ENCODE data around the gene GPR161.
A peak's percentile ranks its signal among the peaks of the same experiment; 100 is the strongest.

Gene GPR161

DNA sequence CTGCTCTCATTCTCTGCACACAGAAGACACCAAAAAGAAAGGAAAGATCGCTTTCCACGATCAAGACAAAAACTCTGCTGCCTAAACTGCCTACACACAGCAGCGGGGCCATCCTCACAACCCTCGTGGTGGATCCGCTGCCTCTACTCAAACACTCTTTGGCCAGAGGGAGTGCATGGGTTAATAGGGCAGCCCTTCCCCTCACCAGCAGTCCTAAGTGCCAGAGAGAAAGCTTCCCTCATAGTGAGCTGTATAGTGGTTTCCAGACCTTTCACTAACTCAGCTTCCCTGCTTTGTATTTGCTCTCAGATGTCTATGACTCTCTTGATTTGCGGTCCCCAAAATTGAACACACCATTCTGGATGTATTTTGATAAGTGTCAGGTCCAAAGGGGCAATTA, 30.9 kb downstream of the GPR161 start:
- no peak for DNase-seq

DNA sequence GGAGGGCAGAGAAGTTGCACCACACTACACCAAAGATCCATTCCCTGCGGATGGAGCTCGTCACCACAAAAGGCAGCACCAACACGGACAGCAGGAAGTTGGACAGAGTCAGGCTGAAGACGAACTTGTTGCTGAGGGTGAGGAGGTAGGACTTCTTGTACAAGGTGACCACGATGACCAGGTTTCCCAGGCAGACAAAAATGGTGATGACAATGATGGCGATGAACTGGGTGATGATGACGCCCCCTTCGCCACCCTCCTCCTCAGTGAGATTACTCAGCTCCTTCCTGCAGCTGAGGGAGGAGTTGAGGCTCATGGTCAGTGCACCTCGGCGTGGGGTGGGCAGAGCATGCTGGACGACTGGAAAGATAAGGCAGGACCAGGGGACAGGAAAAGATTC, 32.2 kb downstream of the GPR161 start:
- DNase-seq: no peak

DNA sequence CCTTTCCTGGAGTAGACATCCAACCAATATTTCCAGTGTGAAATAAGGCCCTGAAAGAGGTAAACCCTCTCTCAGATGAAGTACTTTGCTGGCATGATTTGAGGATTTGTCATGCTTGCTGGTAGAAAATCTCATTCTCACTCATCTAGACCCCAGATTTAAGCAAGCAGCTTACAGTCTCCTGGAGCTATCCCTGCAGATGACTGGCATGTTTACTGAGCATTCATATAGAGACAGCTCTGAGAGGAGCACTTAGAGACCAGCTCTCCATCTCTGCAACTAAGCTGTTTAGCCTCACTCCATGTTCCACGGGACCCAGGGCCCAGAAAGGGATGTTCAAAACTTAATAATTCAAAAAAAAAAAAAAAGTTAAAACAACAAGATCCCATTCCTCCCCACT, 34.2 kb downstream of the GPR161 start:
- DNase-seq: no peak

DNA sequence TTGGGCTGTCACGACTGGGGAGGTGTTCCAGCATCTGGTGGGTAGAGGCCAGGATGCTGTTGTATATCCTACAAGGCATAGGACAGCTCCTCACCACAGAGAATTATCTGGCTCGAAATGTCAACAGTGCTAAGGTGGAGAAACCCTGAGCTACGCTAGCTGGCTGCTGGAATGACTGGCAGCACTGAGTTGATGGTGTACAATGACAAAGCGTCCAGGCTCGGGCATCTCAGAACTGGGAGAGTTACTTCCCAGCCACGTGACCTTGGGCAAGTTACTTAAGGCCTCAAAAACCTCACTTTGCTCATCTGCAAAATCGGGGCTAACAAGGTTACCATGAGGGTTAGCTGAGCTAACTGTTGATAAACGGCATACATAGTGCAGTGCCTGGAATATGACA, 35.4 kb downstream of the GPR161 start:
- no peak for DNase-seq

- no peak for DNase-seq
These were observed 36.3 kb downstream of the GPR161 start for GRCh38 chr1:168100315-168101002.

DNA sequence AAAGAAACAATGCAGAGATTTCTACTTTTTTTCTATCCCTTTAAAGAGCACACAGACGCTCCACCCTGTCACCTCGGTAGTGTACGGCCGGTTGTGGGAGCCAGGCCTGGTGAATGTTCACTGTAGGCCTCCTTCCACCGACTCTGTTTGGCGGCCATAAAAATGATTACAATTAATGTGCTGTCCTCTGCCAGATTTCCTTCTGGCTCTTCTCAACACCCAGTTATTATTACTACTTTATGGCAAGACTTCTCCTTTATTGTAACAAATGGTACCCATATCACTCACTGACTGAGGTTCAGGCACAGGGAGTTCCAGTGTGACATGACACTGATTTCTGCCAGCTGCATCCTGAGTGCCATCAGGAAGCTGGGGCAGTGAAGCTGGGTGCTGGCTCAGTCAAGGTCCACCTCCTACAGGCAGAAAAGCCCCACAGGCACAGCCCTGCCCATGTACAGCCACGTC, 37.4 kb downstream of the GPR161 start:
- no peak for DNase-seq

- no peak for DNase-seq
These were observed 38.0 kb downstream of the GPR161 start for GRCh38 chr1:168098534-168099320.

GRCh38 chr1:168097921-168098528, 38.7 kb downstream of the GPR161 start:
- no peak for DNase-seq

- no peak for DNase-seq
These were observed 40.2 kb downstream of the GPR161 start for GRCh38 chr1:168096296-168097165.

DNA sequence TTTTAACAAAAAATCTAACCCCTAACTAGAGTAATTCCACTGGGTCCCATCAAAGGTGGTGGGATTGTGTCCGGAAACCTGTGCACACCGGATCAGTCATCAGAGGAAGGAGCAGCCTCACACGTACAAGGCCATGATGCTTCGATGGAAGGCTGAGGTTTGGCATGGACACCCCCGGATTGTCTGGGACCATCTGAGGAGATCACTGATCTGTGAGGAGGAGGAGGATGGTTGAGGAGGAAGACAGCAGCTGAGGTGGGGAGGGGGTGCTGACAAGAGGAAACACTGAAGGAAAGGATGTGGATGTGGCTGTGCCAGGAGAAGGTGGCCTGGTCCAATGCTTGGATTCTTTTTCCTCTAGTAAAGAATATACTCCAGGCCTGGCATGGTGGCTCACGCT, 41.3 kb downstream of the GPR161 start:
- no peak for DNase-seq

GRCh38 chr1:168093616-168094015, 43.1 kb downstream of the GPR161 start:
- DNase-seq: no peak

GRCh38 chr1:168092566-168093355, 44.0 kb downstream of the GPR161 start:
- peak; percentile 3 for DNase-seq

DNA sequence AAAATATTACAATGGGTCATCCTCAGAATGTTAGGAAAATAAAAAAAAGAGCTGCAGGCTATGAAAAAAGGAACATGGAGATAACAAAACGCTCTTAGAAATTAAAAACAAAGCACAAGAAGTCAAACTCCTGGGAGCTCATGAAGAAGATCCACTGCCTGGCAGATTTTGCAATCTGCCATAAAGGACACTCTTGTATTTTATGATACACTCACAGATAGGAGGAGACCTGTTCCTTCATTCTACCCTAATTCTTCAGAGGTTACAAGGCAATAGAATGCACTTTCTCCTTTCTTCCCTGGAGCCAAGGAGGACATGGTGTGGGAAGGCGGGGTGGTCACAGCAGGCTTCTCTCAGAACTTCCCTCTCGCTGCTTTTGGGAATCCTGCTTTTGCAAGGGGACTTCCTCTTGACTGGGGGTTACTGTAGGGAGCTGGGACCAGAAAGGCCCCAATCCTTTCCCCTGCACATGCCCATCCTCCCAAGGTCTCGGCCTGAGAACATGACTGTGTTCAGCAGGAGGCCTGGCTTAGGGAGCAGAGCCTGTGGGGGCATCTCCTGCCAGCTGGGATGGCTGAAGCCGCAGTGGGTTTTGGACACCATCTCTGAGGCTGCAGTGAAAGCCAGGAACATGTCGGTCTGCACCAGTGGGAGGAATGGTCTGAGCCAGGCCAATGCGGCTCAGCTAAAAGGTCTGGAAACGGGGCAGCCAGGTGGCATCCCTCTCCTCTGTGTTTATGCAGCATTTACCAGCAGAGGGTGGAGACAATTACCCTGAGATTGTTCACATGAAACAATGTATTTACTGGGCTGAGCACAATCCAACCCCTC, 44.8 kb downstream of the GPR161 start:
- DNase-seq: no peak

DNA sequence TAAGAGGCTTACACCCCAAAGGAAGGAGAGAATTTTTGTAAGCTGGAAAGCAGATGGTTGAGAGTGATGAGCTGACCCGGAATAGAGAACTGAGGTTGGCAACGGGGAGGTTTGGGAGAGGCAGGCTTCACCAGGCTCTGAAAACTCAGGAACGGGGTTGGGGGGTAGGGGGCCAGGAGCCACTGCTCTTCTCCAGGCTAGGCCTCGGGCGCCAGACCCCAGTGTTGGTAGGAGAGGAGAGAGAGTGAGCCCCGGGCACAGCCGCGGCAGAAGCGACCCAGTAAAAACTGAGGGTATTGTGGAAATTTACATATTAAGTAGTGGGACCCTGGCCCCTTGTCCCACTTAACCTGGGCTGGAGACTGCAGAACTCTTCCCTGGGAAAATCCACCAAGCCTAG, 45.7 kb downstream of the GPR161 start:
- DNase-seq: no peak

GRCh38 chr1:168090395-168090794, 46.3 kb downstream of the GPR161 start:
- DNase-seq: no peak

- no peak for DNase-seq
These were observed 46.8 kb downstream of the GPR161 start for GRCh38 chr1:168089979-168090337.

GRCh38 chr1:168089326-168089978, 47.3 kb downstream of the GPR161 start:
- no peak for DNase-seq

GRCh38 chr1:168088511-168089325, 48.0 kb downstream of the GPR161 start:
- DNase-seq: no peak

DNA sequence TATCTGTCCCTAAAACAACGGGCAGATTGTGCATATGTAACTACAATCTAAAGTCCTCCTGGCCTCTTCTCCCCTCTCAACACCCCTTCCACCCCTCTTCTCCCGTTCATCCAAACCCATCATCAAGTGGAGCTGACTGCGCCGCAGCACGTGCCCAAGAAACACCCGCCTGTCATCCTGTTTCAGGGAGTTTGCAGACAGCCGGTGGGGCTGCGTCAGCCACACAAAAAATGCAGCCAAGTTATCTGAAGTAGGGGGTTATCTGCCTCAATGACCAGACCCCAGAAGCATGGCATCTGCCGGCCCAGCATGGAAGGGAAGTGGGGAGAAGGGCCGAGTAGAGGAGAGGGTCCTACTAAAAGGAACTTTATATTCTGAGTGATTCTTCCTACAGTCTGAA, 49.0 kb downstream of the GPR161 start:
- no peak for DNase-seq

- no peak for DNase-seq
These were observed 50.3 kb downstream of the GPR161 start for GRCh38 chr1:168086438-168086837.

All from NCI-H510A treated with DMSO at 0.1 percent for 48 hours (cell line).